Measurements from ENCODE around the gene TMEM163.

GRCh38 chr2:134762508-134762907 is 43.7 kb upstream of the TMEM163 start:
- TF ChIP-seq TAF1 (IDR thresholded peaks at IDR 0.05; ENCODE audit: low read depth, low read length) (no peak), POLR2A (IDR thresholded peaks at IDR 0.05; ENCODE audit: low read depth, low read length) (no peak), POLR2AphosphoS5 (IDR thresholded peaks at IDR 0.05; ENCODE audit: low read depth, low read length) (no peak), SPI1 (IDR thresholded peaks at IDR 0.05; ENCODE audit: low read depth, low read length) (no peak), PAX5 (IDR thresholded peaks at IDR 0.05; ENCODE audit: insufficient read depth, low read length, severe bottlenecking) (no peak)
